ENCODE results near the gene PDE9A. TPM values are rescaled to one million over a fixed set of nuclear protein-coding genes. Genes with fewer than 3 reads are reported as not detected.

Gene PDE9A
- total and polyA plus RNA-seq, 2 donors (not counting 1 experiment from before 2014, with no cell fraction given), result 0.34 to 5.8 TPM

DNA sequence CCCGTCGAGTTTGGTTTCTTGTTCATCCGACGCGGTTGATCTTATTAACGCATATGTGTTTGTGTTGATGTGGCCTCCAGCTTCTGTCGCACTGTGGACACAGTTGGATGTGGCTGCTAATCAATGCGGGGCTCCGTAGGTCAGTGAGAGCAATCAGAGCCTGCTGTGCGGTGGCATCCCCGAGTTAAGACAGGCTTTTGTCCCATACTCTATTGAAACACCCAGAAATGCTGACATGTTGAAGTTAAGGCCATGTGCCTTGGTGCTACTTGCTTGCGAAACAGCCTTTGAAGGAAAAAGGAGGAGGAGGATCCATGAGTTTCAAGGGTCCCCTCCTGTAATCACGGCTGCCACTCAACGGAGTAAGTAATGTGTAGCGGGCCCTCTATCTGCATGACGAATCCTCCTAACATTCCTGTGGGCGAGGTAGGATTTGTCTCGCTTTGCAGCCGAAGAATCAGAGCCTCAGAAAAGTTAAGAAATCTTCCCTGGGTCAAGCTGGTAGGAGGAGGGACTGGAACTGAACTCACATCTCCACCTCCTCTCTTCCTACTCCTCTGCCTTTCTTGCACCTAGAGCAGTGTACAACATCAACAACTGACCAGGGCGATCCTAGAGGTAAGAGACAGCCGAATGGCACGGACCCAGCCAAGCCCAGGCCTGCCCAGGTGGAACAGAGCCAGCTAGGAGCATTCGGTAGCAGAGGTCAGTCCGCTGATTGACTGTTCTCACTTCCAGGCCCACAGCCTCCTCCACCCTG lies 19.5 kb downstream of the PDE9A start:
- Mint-ChIP-seq H3K27ac (no peak overlapping the region), H3K27me3 (peaks cover 4% of the 10 kb centered on the region), H3K4me3 (no peak overlapping the region), H3K9me3 (ENCODE audit: insufficient read depth) (no peaks in the 10 kb centered on the region), H3K4me1 (peaks cover 2% of the 10 kb centered on the region)
- Histone ChIP-seq H3K27ac (ENCODE audit: low read length in 2 of 2) (no peak overlapping the region), H3K79me2 (ENCODE audit: control insufficient read depth, insufficient read depth, low read length) (no peaks in the 10 kb centered on the region), H3K36me3 (replicated peaks in 1 of 2; ENCODE audit: control extremely low read depth in 1 of 2, control insufficient read depth in 1 of 2, extremely low read depth in 1 of 2, insufficient read depth in 2 of 2, low read length in 1 of 2) (no peaks in the 10 kb centered on the region), H4K20me1 (ENCODE audit: control insufficient read depth, insufficient read depth, low read length, poor library complexity, severe bottlenecking) (no peaks in the 10 kb centered on the region), H3K4me3 (ENCODE audit: control extremely low read depth in 1 of 5, extremely low read depth in 1 of 5, insufficient read depth in 1 of 5, low read depth in 2 of 5, low read length in 4 of 5) (no peak overlapping the region), H3K27me3 (replicated peaks in 1 of 4; ENCODE audit: control extremely low read depth in 1 of 4, control insufficient read depth in 3 of 4, insufficient read depth in 4 of 4, low read length in 3 of 4) (peaks cover 0 to 4% (median 2%) of the 10 kb centered on the region in 4 experiments), H3K9ac (ENCODE audit: low read length) (no peak overlapping the region), H3K4me2 (replicated peaks; ENCODE audit: low read depth, low read length, poor library complexity, severe bottlenecking) (no peak overlapping the region), H3K9me3 (ENCODE audit: control extremely low read depth in 1 of 3, control insufficient read depth in 2 of 3, insufficient read depth in 1 of 3, low read length in 2 of 3) (peaks cover 0 to 5% (median 0%) of the 10 kb centered on the region in 3 donors), H3K4me1 (ENCODE audit: control insufficient read depth in 2 of 2, insufficient read depth in 2 of 2, low read length in 2 of 2) (peaks cover 6 to 13% of the 10 kb centered on the region in 2 donors), H2AFZ (ENCODE audit: insufficient read depth, low read depth, low read length, poor library complexity, severe bottlenecking) (no peak overlapping the region)
- DNase-seq, result no peak
- POLR2A ChIA-PET, result no interaction called here
- CTCF ChIA-PET, result no interaction called here
- intact Hi-C loops (cut with micrococcal nuclease), result no loop called here
- 92% methylated on average over 19 of the region's 24 CpGs for WGBS (ENCODE audit: insufficient coverage)
- TF ChIP-seq, protein P1, sequence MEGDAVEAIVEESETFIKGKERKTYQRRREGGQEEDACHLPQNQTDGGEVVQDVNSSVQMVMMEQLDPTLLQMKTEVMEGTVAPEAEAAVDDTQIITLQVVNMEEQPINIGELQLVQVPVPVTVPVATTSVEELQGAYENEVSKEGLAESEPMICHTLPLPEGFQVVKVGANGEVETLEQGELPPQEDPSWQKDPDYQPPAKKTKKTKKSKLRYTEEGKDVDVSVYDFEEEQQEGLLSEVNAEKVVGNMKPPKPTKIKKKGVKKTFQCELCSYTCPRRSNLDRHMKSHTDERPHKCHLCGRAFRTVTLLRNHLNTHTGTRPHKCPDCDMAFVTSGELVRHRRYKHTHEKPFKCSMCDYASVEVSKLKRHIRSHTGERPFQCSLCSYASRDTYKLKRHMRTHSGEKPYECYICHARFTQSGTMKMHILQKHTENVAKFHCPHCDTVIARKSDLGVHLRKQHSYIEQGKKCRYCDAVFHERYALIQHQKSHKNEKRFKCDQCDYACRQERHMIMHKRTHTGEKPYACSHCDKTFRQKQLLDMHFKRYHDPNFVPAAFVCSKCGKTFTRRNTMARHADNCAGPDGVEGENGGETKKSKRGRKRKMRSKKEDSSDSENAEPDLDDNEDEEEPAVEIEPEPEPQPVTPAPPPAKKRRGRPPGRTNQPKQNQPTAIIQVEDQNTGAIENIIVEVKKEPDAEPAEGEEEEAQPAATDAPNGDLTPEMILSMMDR (IDR thresholded peaks at IDR 0.05), result no peak
- TF ChIP-seq EZH2 (IDR thresholded peaks at IDR 0.05; ENCODE audit: borderline replicate concordance, insufficient read depth, low read depth, low read length, poor library complexity, severe bottlenecking), result no peak
- no peak for ATAC-seq (ENCODE audit: low read depth)

GRCh38 chr21:42673633-42674328 lies 20.4 kb downstream of the PDE9A start:
- CTCF ChIA-PET, result no interaction called here
- intact Hi-C loops (cut with micrococcal nuclease), result no loop called here
- no peak overlapping the region for H3K27ac ChIP-seq (ENCODE audit: low read length in 2 of 2)

More at GRCh38 chr21:42673633-42674328, 20.4 kb downstream of the PDE9A start:
- H3K36me3 ChIP-seq (replicated peaks in 1 of 2; ENCODE audit: control extremely low read depth in 1 of 2, control insufficient read depth in 1 of 2, extremely low read depth in 1 of 2, insufficient read depth in 2 of 2, low read length in 1 of 2), result no peaks in the 10 kb centered on the region
- peaks cover 8% of the 10 kb centered on the region for H3K27me3 Mint-ChIP-seq
- H3K9ac ChIP-seq (ENCODE audit: low read length), result no peak overlapping the region
- H3K27me3 ChIP-seq (replicated peaks in 1 of 4; ENCODE audit: control extremely low read depth in 1 of 4, control insufficient read depth in 3 of 4, insufficient read depth in 4 of 4, low read length in 3 of 4), result peaks cover 0 to 9% (median 2%) of the 10 kb centered on the region in 4 experiments
- no peaks in the 10 kb centered on the region for H3K79me2 ChIP-seq (ENCODE audit: control insufficient read depth, insufficient read depth, low read length)
- H3K9me3 ChIP-seq (ENCODE audit: control extremely low read depth in 1 of 3, control insufficient read depth in 2 of 3, insufficient read depth in 1 of 3, low read length in 2 of 3), result peaks cover 0 to 5% (median 0%) of the 10 kb centered on the region in 3 donors
- no peak overlapping the region for H3K27ac Mint-ChIP-seq
- no peak overlapping the region for H3K4me3 ChIP-seq (ENCODE audit: control extremely low read depth in 1 of 5, extremely low read depth in 1 of 5, insufficient read depth in 1 of 5, low read depth in 2 of 5, low read length in 4 of 5)
- no peaks in the 10 kb centered on the region for H3K9me3 Mint-ChIP-seq (ENCODE audit: insufficient read depth)
- peaks cover 6% of the 10 kb centered on the region in 2 donors for H3K4me1 ChIP-seq (ENCODE audit: control insufficient read depth in 2 of 2, insufficient read depth in 2 of 2, low read length in 2 of 2)
- TF ChIP-seq EZH2 (IDR thresholded peaks at IDR 0.05; ENCODE audit: borderline replicate concordance, insufficient read depth, low read depth, low read length, poor library complexity, severe bottlenecking), result no peak
- TF ChIP-seq, protein P1 (IDR thresholded peaks at IDR 0.05), result no peak
- no peaks in the 10 kb centered on the region for H4K20me1 ChIP-seq (ENCODE audit: control insufficient read depth, insufficient read depth, low read length, poor library complexity, severe bottlenecking)
- H3K4me1 Mint-ChIP-seq, result no peaks in the 10 kb centered on the region
- ATAC-seq (ENCODE audit: low read depth) (no peak), DNase-seq (no peak)
- no peak overlapping the region for H2AFZ ChIP-seq (ENCODE audit: insufficient read depth, low read depth, low read length, poor library complexity, severe bottlenecking)
- POLR2A ChIA-PET, result no interaction called here
- H3K4me3 Mint-ChIP-seq, result no peak overlapping the region
- H3K4me2 ChIP-seq (replicated peaks; ENCODE audit: low read depth, low read length, poor library complexity, severe bottlenecking), result no peak overlapping the region
- over 99% methylated on average over 16 of the region's 23 CpGs for WGBS (ENCODE audit: insufficient coverage)
